B cell (primary cell): ENCODE measurements around the gene CASKIN1.

Experiments
- CTCF ChIP-seq: fragments of 200-600 bp; IDR thresholded peaks from one replicate; pipeline ENCODE4 v1.8.0; 2022; ENCODE audit warnings: antibody characterized with exemption, mild to moderate bottlenecking
- EZH2 ChIP-seq: IDR thresholded peaks from 2 replicates; pipeline ENCODE4 v1.6.1; 2012; ENCODE audit warnings: borderline replicate concordance, low read depth, mild to moderate bottlenecking, moderate library complexity, low read length; ENCODE audit not compliant: insufficient read depth, poor library complexity, severe bottlenecking

GRCh38 chr16:2186064-2186463, 10.3 kb downstream of the CASKIN1 start:
- TF ChIP-seq CTCF (no peak), EZH2 (no peak)
